ENCODE data around the gene CAMTA1.
"Not testable (repeated sequence)": the region's sequence is repeated elsewhere in the genome, so short reads cannot be mapped to it uniquely, and the experiment has no call there.

CAMTA1 gene

DNA sequence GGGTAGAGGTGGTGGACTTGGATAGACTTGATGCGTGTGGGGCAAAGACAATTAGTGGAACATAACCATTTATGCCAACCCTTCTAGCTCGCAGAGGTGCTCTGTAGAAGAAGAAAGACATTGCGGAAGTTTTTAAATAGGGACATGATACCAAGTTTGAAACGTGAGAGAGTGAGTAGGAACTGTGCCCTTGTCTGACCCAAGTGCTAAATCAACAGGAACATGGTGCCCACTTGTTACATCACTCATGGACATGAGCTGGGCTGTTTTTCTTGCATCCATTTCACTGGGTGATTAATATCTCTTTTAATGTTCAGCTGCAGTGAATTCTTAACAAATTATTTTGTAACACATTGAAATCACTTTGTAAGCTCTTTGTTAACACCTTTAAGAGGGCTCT is 577.7 kb downstream of the CAMTA1 start:
- no peak for DNase-seq

- no peak for DNase-seq
Measured at GRCh38 chr1:7363450-7363849, 578.2 kb downstream of the CAMTA1 start.

GRCh38 chr1:7365706-7366105 is 580.5 kb downstream of the CAMTA1 start:
- no peak for DNase-seq

GRCh38 chr1:7366286-7366954 is 581.2 kb downstream of the CAMTA1 start:
- peak; percentile 98 for DNase-seq

DNA sequence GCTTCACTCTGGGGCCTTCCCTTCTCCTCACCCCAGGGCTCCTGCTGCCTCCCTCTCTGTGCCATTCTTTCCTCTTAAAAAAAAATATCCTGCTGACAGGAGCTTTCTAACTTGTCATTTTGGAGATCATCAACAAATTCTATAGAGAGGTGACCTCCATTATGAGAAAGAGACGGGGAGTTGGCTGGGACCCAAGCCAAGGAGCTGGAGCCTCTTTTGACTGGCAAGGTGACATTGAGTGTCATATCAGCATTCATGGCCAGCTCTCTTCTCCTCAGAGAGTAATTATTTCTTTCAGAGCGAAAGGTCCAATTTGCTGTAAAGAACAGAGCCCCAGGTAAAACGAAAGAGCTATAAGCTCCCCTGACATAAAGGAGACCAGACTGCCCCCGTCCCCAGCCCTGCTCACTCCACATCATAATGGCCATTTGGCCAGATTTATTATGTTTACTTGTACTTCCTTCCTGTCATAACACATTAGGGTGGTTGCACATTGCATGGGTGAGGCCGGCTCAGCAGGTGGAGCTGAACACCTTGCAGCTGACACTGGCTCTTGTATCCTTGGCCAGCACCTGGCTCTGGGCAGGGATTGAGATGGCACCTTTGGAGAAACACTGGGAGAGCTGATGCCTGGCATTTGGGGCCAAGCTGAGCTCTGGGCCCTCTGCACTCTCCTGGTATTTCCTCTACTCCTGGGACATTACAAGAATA is 581.9 kb downstream of the CAMTA1 start:
- peak; percentile 98 for DNase-seq

- no peak for DNase-seq
Measured at GRCh38 chr1:7369866-7370265, 584.6 kb downstream of the CAMTA1 start.

DNA sequence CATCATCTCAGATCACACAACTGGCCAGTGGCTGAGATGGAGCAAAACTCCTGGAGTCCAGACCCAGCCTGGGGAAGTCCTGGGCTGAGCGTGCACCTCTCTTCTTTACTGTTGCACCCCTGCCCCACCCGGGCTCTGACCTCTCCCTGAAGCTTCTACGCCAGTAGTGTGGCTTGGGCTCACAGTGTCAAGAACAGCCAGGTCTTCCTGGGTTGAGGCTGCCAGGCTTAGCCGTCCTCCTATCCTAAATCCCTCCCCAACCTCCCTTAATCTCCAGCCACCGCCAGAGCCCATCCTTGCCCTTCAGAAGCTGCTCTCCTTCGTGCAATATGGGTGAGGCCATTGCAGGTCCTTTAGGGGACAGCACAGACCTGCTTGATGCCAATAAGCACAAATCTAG is 586.7 kb downstream of the CAMTA1 start:
- no peak for DNase-seq

DNA sequence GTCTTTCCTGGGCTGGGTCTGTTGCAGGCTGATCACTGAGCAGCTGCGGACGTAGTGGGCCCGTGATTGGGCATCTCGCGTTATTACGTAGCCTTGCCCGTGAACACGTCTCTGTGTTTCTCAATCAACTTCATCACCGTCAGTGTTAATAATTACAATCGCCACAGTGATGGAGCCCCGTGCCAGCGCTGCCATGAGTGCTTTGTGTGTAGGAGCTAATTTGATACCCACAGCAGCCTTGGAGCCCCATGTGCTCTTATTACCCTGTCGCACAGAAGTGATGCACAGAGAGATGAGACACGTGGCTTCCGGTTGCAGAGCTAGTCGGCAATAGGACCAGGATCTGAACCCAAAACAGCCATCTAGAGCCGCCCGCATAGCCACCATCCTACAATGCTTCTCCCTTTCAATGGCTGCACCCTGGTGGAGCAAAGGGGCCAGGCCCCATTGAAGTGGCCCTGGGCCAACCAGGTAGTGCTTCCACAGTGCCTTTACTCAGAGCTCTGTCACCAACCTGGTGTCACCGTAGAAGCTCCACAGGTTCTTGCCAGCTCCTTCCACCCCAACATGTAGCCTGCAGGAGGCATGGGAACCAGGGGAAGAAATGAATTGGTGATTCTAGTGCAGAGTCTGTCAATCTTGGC is 587.3 kb downstream of the CAMTA1 start:
- DNase-seq, result no peak

- no peak for DNase-seq
Measured at GRCh38 chr1:7373251-7373650, 588.0 kb downstream of the CAMTA1 start.

DNA sequence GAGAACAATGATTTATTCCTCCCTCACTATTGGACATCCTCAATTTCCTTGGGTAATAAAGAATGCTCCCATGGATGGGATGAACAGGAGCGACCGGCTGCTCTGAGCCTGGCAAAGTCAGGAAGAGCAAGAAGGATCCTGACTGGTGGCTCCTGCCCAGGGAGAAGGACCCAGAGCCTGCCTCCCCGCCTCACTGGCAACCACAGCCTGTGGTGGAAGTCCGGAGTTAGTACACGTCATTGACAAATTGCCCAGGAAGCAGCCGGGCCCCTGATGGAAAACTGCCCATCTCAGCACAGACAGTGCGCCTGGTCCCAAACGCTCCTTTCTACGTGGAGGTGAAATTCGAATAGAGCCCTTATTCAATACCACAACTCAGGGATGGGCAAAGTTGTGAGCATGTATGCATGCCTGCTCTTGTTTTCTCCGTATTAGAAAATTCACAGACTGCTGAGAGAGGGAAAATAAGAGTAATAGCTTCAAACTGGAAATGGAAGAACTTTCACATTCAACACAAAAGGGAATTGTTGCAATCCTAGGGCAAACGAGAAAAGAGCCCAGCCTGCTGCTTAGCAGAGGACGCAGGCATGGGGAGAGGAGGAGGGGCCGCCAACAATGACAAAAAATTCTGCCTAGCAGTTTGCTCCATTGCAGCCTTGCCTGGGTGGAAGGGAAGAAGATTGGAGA is 588.8 kb downstream of the CAMTA1 start:
- no peak for DNase-seq

GRCh38 chr1:7374563-7375160 is 589.4 kb downstream of the CAMTA1 start:
- no peak for DNase-seq

DNA sequence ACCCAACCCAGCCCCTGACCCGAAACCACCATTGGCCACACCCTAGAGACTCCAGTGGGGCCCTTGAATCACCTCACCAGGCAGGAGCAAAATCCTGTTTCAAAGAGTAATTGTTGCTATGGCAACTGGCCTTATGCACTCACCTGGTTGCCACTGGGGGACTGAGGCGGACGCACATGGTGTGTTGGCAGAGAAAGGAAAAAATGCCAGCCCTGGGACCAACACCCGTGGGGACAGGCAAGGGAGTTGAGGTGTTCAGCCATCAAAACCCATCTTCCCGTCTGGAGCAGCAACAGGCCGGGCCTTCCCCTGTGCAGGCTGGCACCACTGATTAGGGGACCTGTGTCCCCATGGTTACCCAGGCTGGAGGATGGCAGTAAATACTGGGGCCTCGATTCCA is 590.1 kb downstream of the CAMTA1 start:
- peak; percentile 60 for DNase-seq

DNA sequence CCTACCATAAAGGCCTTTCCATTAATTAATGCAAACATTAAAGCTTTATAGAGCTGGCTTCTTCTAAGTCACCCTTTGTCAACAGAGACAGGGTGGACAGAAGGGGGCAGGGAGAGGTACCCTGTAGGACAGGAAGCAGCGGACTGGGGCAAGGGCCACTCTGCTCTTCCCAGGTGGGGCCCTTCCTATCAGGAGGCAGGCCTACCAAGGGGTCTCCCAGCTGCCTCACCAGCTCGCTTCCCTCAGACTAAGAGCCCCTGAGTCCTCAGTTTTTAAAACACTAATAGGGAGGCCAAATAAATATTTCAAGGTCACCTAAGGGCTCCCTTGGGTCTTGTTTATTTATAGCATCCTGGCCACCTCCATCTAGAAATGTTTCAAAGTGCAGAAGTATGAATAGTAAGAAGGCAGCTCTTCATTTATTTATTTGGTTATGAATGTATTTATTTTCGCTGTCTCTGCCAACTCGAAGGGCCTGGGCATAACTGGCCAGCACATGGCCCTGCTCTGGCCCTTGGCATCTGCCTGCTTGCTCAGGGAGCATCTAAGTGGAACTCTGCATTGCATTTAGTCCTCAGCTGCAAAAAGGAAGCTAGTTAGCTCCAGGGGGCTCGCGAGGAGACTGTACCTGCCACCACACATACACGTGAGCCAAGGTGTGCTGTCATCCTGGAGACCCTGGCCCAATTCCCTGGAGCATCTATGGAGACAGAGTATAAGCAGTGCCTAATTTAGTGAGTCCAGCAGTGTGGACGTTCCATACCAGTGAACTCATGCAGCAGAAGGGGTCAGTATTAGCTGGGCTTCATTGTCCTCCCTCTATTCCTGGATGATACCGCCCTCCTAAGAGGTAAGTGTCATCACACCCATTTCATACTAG is 590.8 kb downstream of the CAMTA1 start:
- no peak for DNase-seq

GRCh38 chr1:7376676-7377075 is 591.4 kb downstream of the CAMTA1 start:
- DNase-seq, result no peak

GRCh38 chr1:7378346-7379130 is 593.3 kb downstream of the CAMTA1 start:
- no peak for DNase-seq

DNA sequence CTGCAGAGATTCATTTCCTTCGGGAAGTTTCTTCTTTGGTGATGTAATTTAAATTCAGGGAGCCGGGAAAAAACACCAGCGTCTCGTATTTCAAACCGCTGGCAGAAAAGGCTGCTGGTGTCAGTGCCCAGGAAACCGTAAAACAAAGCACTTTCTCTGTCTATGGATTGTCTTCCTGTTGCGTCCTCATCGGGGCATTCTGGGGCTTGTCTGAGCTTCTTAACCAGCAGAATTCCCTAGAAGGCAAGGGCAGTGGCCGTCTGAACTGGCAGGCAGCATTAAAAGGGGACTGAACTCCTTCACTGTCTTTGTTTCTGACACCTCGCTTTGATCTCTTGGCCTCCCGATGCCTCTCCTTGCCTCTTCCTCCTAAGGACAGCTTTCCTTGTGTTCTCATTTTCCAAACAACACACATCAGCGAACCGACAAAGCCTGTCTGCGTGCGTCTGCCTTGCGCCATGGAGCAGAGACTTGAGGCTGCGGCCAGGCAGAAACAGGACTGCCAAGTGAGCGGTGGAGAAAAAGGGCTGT is 594.3 kb downstream of the CAMTA1 start:
- no peak for DNase-seq

DNA sequence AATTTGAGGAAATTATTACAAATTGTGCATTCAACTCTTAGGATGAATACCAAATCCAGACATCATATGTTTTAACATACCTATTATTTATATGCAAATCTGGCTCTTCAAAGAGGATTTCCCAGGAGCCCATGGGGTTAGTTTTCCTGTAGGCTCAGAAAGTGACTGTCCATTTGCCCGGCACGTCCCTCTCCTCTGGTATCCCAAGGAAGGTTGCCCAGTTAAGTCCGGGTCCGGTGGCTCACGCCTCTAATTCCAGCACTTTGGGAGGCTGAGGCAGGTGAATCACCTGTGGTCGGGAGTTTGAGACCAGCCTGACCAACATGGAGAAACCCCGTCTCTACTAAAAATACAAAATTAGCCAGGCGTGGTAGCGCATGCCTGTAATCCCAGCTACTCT is 594.8 kb downstream of the CAMTA1 start:
- not testable (repeated sequence) for DNase-seq

GRCh38 chr1:7380712-7381111 is 595.5 kb downstream of the CAMTA1 start:
- DNase-seq, result no peak

GRCh38 chr1:7381729-7382128 is 596.5 kb downstream of the CAMTA1 start:
- not testable (repeated sequence) for DNase-seq

DNA sequence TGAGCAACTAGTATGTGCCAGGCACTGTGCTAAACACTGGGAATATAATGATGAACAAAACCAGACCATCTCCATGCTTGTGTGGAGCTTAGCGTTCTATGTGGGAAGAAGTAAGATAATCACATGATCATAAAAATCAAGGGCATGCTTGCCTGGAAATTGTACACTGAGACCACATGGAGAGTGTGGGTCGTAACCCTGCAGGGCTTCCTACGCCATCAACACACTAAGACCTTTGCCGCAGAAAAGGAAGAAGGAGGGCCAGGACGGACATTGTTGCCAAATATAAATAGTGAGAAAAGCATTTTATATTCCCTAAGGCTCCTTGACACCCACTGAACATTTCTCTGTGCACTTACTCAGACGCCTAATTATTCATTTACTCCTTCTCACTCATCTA is 597.7 kb downstream of the CAMTA1 start:
- DNase-seq, result no peak

Data from COR-L47 (cell line).